ENCODE measurements around the gene C11orf16.

The C11orf16 gene

DNA sequence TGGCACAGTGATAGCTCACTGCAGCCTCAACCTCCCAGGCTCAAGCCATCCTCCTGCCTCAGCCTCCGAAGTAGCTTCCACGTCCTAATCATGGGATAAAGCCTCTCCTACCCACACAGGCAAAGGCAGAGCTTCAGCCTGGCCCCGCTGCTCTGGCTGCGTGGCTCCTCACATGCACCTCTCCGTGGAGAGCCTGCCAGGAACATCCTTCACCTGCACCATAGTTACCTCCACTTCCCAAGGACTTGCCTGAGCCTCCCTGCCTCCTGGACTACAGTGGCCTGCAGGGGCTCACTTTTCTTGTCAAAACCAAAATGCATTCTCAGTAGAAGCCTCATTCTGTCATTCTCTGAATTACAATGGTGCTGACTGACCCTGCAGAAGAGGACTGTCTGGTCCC lies 6.5 kb downstream of the C11orf16 start:
- no peak overlapping the region for H3K4me3 ChIP-seq (replicated peaks; ENCODE audit: low read depth, low read length)
- DNase-seq (ENCODE audit: extremely low read depth, low read depth): no peak
- TF ChIP-seq, protein P1, sequence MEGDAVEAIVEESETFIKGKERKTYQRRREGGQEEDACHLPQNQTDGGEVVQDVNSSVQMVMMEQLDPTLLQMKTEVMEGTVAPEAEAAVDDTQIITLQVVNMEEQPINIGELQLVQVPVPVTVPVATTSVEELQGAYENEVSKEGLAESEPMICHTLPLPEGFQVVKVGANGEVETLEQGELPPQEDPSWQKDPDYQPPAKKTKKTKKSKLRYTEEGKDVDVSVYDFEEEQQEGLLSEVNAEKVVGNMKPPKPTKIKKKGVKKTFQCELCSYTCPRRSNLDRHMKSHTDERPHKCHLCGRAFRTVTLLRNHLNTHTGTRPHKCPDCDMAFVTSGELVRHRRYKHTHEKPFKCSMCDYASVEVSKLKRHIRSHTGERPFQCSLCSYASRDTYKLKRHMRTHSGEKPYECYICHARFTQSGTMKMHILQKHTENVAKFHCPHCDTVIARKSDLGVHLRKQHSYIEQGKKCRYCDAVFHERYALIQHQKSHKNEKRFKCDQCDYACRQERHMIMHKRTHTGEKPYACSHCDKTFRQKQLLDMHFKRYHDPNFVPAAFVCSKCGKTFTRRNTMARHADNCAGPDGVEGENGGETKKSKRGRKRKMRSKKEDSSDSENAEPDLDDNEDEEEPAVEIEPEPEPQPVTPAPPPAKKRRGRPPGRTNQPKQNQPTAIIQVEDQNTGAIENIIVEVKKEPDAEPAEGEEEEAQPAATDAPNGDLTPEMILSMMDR (IDR thresholded peaks at IDR 0.05; ENCODE audit: low read depth, low read length, missing control alignments): no peak

DNA sequence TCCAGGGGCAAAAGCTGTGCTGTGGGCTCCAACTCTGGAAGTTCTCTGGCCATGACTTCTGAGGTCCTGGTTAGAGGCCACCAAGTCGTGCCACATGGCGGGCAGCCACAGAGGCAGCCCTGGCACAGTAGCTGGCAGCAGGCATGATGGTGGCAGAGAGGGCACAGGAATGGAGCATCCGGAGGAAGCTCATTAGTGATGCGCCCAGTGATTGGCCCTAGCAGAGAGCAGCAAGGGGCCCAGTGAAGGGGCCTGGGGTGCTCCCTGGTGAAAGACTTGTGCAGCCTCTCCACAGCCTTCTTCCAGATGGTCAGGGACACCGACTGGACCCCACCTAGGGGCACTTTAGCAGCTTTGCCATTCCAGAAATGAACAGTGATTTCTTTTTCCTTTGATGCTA lies 7.0 kb downstream of the C11orf16 start:
- TF ChIP-seq, protein P1 (IDR thresholded peaks at IDR 0.05; ENCODE audit: low read depth, low read length, missing control alignments): no peak
- no peak for DNase-seq (ENCODE audit: extremely low read depth, low read depth)
- H3K4me3 ChIP-seq (replicated peaks; ENCODE audit: low read depth, low read length): no peak overlapping the region

DNA sequence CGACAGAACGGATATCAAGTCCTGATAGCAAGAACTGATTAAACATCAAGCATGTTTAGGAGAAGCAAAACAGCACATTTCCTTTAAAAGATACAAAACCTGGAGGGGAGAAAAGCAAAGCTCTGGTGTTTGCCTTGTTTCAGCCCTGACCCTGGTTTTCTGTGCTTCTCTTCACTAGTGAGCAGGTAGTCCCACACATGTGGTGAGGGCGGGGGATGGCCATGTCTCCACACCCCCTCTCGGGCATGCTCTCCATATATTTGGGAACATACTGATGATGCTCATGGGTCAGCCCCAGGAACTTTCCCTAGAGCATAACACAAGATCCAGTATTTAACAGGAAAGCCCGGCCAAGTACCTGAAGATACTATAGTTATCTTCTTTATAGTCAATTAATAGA lies 10.1 kb downstream of the C11orf16 start:
- DNase-seq (ENCODE audit: extremely low read depth, low read depth): no peak
- H3K4me3 ChIP-seq (replicated peaks; ENCODE audit: low read depth, low read length): no peak overlapping the region
- TF ChIP-seq, protein P1 (IDR thresholded peaks at IDR 0.05; ENCODE audit: low read depth, low read length, missing control alignments): no peak

DNA sequence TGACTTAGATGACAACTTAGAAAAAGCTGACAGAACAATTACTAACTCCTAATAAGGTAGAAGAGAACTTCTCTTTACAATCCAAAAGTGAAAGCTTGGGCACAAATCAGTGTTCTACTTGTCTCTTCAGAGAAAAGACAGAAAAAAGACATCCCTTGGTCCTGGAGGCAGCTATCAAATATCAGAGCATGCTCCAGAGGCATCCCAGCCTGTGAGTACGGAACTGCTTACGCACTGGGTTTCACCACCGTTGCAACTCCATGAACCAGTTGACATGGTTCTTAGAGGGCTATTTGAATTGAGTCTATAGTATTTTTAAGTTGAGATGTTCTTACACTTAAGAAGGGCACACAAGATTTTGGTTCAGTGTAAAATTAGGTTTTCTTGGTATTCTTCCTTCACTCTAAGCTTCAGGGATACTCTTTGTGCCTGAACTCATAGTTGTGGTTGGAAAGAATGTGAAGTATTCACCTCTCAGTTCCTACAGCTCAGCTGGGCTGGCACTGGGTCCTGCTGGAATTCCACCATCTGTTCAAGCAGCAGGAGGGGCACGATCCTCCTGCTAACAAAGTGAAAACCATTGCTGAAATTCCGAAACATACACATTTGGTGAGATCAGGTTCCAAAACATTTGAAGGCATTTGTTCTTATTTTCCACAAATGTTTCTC lies 15.5 kb downstream of the C11orf16 start:
- DNase-seq (ENCODE audit: extremely low read depth, low read depth): peak; percentile 76
- TF ChIP-seq, protein P1 (IDR thresholded peaks at IDR 0.05; ENCODE audit: low read depth, low read length, missing control alignments): no peak
- H3K4me3 ChIP-seq (replicated peaks; ENCODE audit: low read depth, low read length): no peak overlapping the region

DNA sequence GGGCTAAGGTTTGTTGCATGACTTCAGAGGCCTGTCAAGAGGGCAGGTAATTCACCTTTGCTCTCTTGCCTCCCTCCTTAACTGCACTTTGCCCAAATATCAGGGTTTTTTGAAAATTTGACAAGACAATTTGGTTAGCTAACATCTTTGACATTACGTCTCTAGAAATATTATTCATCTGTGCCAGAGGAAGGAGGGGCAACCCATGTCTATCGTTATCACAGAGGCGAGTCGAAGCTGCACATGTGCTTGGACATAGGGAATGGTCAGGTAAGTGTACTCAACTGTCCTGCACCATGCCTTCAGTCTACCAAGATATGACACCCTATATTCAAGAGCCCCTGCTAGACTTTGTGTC lies 18.1 kb downstream of the C11orf16 start:
- no peak overlapping the region for H3K4me3 ChIP-seq (replicated peaks; ENCODE audit: low read depth, low read length)
- TF ChIP-seq, protein P1 (IDR thresholded peaks at IDR 0.05; ENCODE audit: low read depth, low read length, missing control alignments): no peak
- no peak for DNase-seq (ENCODE audit: extremely low read depth, low read depth)

DNA sequence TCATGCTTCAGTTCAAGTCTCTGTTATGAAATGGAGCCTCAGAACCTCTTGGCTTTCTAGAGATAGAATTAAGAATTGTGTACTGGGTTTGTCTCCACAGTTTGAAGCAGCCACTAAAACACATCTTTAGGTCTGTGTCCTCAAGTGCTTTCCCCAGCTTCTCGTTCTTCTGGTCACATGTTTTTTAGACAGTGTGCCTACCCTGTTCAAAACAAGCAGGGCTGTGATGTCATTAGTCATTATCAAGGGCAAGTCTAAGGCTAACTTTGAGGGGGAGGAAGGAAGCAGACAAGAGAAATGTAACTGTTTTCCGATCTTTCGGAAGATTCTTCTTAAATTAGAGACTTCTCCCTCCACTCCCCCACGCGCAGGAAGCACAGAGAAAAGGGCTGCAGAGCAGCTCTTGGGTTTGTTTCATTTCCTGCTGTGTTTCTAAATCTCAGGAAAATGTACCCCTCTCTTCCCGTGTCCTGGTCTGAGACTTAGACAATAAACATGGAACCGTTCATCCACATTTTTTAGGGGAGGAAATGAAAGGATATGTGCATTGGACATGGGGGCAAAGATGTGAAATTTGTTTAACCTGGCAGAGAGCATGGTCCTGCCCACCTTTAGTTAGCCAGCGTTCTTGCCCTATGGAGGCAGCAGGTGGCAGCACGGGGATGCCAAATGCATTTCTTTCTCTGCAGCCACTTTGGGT lies 18.6 kb downstream of the C11orf16 start:
- TF ChIP-seq, protein P1 (IDR thresholded peaks at IDR 0.05; ENCODE audit: low read depth, low read length, missing control alignments): peak; percentile 75
- DNase-seq (ENCODE audit: extremely low read depth, low read depth): no peak
- H3K4me3 ChIP-seq (replicated peaks; ENCODE audit: low read depth, low read length): peak overlapping the region; percentile 17; the same call in 1 of the 2 replicates
